ENCODE measurements around the gene CLN6.

Gene CLN6

DNA sequence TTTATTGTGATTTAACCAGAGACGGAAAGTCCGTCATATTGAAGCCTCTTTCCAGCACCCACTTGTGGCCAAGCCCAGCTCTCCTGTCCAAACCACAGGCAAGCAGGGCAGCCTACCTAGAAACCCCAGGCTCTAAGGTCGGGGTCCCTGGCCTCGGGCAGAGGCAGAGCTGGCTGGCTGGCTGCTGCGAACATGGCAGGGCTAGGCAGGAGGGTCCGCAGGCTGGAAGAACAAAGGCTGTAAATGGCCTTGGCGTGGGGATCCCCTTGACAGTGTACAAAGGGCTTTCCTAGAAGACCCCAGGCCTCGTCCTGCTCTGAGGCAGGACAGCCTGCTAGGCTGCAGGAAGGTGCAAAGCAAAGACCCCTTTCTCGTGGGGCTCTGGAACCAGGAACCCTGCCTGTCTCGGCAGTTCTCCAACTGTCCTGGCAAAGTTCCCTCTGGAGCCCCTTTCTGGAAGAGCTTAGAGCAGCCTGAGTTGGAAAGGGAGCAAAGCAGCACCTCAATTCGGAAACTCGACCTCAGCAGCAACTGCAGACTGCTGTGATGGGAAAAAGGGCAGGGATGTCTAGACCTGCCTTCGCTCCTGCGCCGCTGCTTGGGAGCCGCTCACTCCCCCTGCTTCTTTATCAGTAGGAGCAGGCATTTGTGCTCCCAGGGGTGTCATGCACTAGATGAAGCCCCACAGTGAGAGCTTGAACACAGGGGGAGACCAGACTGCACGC, 32.9 kb downstream of the CLN6 start:
- Histone ChIP-seq H3K9me3 (ENCODE audit: insufficient read depth, low read depth, low read length) (no peaks in the 10 kb centered on the region), H3K9me2 (replicated peaks; ENCODE audit: low read depth, low read length) (no peaks in the 10 kb centered on the region), H3K36me3 (ENCODE audit: insufficient read depth, low read length) (peaks cover 23% of the 10 kb centered on the region; the same call in 1 of the 2 replicates), H3F3A (ENCODE audit: low read depth) (no peaks in the 10 kb centered on the region), H3K4me3 (ENCODE audit: low read length, poor library complexity, severe bottlenecking) (no peak overlapping the region), H4K20me1 (ENCODE audit: insufficient read depth, low read length, poor library complexity, severe bottlenecking) (no peaks in the 10 kb centered on the region), H3K4me2 (ENCODE audit: low read depth, low read length, poor library complexity, severe bottlenecking) (no peak overlapping the region), H3K27me3 (ENCODE audit: insufficient read depth, low read length, poor library complexity, severe bottlenecking) (no peaks in the 10 kb centered on the region), H3K4me1 (ENCODE audit: insufficient read depth, low read length, poor library complexity, severe bottlenecking) (no peaks in the 10 kb centered on the region), H3K9ac (ENCODE audit: low read depth, low read length, poor library complexity, severe bottlenecking) (no peak overlapping the region), H3K79me2 (ENCODE audit: insufficient read depth, low read length) (no peaks in the 10 kb centered on the region), H2AFZ (ENCODE audit: low read length) (no peak overlapping the region)
- TF ChIP-seq CTCF (conservative IDR thresholded peaks at IDR 0.05; ENCODE audit: low read length) = no peak
- TF ChIP-seq EZH2phosphoT487 (IDR thresholded peaks at IDR 0.05; ENCODE audit: borderline replicate concordance) = no peak

- Histone ChIP-seq H3K36me3 (ENCODE audit: insufficient read depth, low read length) (peaks cover 29% of the 10 kb centered on the region; the same call in 1 of the 2 replicates), H3K4me2 (ENCODE audit: low read depth, low read length, poor library complexity, severe bottlenecking) (no peak overlapping the region), H3K79me2 (ENCODE audit: insufficient read depth, low read length) (no peaks in the 10 kb centered on the region), H2AFZ (ENCODE audit: low read length) (no peak overlapping the region), H4K20me1 (ENCODE audit: insufficient read depth, low read length, poor library complexity, severe bottlenecking) (no peaks in the 10 kb centered on the region), H3K4me3 (ENCODE audit: low read length, poor library complexity, severe bottlenecking) (no peak overlapping the region), H3K9ac (ENCODE audit: low read depth, low read length, poor library complexity, severe bottlenecking) (no peak overlapping the region), H3K4me1 (ENCODE audit: insufficient read depth, low read length, poor library complexity, severe bottlenecking) (no peaks in the 10 kb centered on the region), H3F3A (ENCODE audit: low read depth) (no peaks in the 10 kb centered on the region), H3K27me3 (ENCODE audit: insufficient read depth, low read length, poor library complexity, severe bottlenecking) (no peaks in the 10 kb centered on the region), H3K9me3 (ENCODE audit: insufficient read depth, low read depth, low read length) (no peaks in the 10 kb centered on the region), H3K9me2 (replicated peaks; ENCODE audit: low read depth, low read length) (no peaks in the 10 kb centered on the region)
- TF ChIP-seq CTCF (conservative IDR thresholded peaks at IDR 0.05; ENCODE audit: low read length) (no peak), EZH2phosphoT487 (IDR thresholded peaks at IDR 0.05; ENCODE audit: borderline replicate concordance) (no peak)
These were observed 34.0 kb downstream of the CLN6 start for GRCh38 chr15:68195336-68196112.

DNA sequence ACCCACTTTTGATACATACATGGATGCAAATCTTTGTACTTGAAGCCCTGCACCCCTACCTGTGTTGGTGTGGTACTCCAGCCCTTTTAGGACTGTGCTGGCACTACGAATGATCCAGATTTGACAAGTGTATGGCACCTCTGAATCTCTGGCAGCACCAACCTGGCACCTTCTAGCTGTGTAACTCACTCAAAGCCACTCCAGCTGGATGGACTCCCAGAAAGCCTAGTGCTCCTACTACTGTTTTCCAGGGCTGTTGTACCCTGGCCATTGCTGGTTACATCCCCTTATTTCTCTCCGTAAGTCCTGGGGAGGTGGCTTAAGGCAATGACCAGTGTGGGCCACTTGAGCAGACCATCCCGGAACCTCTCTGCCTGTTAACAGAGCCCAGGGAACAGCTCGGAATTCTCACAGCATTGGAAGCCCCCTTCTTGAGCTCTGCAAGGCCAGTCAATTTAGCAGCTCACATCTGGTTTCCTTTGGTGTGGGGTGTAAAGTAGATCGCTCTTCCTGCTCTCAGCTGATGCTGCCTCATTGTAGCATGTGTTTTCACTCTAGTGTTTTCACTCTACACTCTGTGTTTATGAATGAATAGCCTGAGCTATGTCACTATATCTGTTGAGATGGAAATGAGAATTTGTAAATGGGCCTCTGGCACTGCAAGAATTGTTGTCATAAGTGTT, 36.6 kb downstream of the CLN6 start:
- no peak overlapping the region for H2AFZ ChIP-seq (ENCODE audit: low read length)
- no peak for TF ChIP-seq EZH2phosphoT487 (IDR thresholded peaks at IDR 0.05; ENCODE audit: borderline replicate concordance)
- no peak for TF ChIP-seq CTCF (conservative IDR thresholded peaks at IDR 0.05; ENCODE audit: low read length)
- H3F3A ChIP-seq (ENCODE audit: low read depth) = no peaks in the 10 kb centered on the region
- peaks cover 8% of the 10 kb centered on the region for H3K4me1 ChIP-seq (ENCODE audit: insufficient read depth, low read length, poor library complexity, severe bottlenecking)
- no peak overlapping the region for H3K4me2 ChIP-seq (ENCODE audit: low read depth, low read length, poor library complexity, severe bottlenecking)
- H3K4me3 ChIP-seq (ENCODE audit: low read length, poor library complexity, severe bottlenecking) = no peak overlapping the region
- H3K9me3 ChIP-seq (ENCODE audit: insufficient read depth, low read depth, low read length) = no peaks in the 10 kb centered on the region
- H3K27me3 ChIP-seq (ENCODE audit: insufficient read depth, low read length, poor library complexity, severe bottlenecking) = no peaks in the 10 kb centered on the region
- H3K9me2 ChIP-seq (replicated peaks; ENCODE audit: low read depth, low read length) = no peaks in the 10 kb centered on the region
- peaks cover 40% of the 10 kb centered on the region; the same call in 1 of the 2 replicates for H3K36me3 ChIP-seq (ENCODE audit: insufficient read depth, low read length)
- no peaks in the 10 kb centered on the region for H3K79me2 ChIP-seq (ENCODE audit: insufficient read depth, low read length)
- H4K20me1 ChIP-seq (ENCODE audit: insufficient read depth, low read length, poor library complexity, severe bottlenecking) = no peaks in the 10 kb centered on the region
- no peak overlapping the region for H3K9ac ChIP-seq (ENCODE audit: low read depth, low read length, poor library complexity, severe bottlenecking)
